ENCODE data around the gene UQCRH.
"Not testable (repeated sequence)": the region's sequence is repeated elsewhere in the genome, so short reads cannot be mapped to it uniquely, and the experiment has no call there.

The UQCRH gene

GRCh38 chr1:46303872-46304326 lies 401 bp downstream of the UQCRH start:
- no peak for DNase-seq (ENCODE audit: low read depth)

GRCh38 chr1:46306159-46306530 lies 2.6 kb downstream of the UQCRH start:
- TF ChIP-seq, protein P1, sequence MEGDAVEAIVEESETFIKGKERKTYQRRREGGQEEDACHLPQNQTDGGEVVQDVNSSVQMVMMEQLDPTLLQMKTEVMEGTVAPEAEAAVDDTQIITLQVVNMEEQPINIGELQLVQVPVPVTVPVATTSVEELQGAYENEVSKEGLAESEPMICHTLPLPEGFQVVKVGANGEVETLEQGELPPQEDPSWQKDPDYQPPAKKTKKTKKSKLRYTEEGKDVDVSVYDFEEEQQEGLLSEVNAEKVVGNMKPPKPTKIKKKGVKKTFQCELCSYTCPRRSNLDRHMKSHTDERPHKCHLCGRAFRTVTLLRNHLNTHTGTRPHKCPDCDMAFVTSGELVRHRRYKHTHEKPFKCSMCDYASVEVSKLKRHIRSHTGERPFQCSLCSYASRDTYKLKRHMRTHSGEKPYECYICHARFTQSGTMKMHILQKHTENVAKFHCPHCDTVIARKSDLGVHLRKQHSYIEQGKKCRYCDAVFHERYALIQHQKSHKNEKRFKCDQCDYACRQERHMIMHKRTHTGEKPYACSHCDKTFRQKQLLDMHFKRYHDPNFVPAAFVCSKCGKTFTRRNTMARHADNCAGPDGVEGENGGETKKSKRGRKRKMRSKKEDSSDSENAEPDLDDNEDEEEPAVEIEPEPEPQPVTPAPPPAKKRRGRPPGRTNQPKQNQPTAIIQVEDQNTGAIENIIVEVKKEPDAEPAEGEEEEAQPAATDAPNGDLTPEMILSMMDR (IDR thresholded peaks at IDR 0.05; ENCODE audit: low read depth, low read length, missing control alignments), result no peak
- DNase-seq (ENCODE audit: low read depth), result no peak
- peak overlapping the region; percentile 96 for H3K4me3 ChIP-seq (ENCODE audit: low read depth, low read length)

More at GRCh38 chr1:46303872-46304326, 401 bp downstream of the UQCRH start:
- peak overlapping the region; percentile 96 for H3K4me3 ChIP-seq (ENCODE audit: low read depth, low read length)
- TF ChIP-seq, protein P1 (IDR thresholded peaks at IDR 0.05; ENCODE audit: low read depth, low read length, missing control alignments), result no peak

- TF ChIP-seq, protein P1 (IDR thresholded peaks at IDR 0.05; ENCODE audit: low read depth, low read length, missing control alignments), result no peak
- H3K4me3 ChIP-seq (ENCODE audit: low read depth, low read length), result no peak overlapping the region
- DNase-seq (ENCODE audit: low read depth), result no peak
These were observed 6.1 kb downstream of the UQCRH start for GRCh38 chr1:46309401-46310159.

DNA sequence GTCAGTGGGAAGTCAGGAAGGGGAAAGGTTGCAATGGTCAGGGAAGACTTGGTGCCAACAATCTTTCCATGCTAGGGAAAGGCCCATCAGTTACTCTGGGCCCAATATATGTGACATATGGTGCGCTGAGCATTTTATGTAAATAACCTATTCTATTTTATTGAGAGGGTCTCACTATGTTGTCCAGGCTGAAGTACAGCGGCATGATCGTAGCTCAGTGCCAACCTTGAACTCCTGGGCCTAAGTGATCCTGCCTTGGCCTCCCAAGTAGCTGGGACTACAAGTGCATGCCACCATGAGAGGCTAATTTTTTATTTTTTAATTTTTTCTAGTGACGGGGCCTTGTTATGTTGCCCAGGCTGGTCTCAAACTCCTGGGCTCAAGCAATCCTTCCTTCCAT lies 6.8 kb downstream of the UQCRH start:
- no peak for DNase-seq (ENCODE audit: low read depth)
- no peak overlapping the region for H3K4me3 ChIP-seq (ENCODE audit: low read depth, low read length)
- TF ChIP-seq, protein P1 (IDR thresholded peaks at IDR 0.05; ENCODE audit: low read depth, low read length, missing control alignments), result no peak

- DNase-seq (ENCODE audit: low read depth), result no peak
- TF ChIP-seq, protein P1 (IDR thresholded peaks at IDR 0.05; ENCODE audit: low read depth, low read length, missing control alignments), result no peak
- H3K4me3 ChIP-seq (ENCODE audit: low read depth, low read length), result no peak overlapping the region
These were observed 12.3 kb downstream of the UQCRH start for GRCh38 chr1:46315669-46316403.

DNA sequence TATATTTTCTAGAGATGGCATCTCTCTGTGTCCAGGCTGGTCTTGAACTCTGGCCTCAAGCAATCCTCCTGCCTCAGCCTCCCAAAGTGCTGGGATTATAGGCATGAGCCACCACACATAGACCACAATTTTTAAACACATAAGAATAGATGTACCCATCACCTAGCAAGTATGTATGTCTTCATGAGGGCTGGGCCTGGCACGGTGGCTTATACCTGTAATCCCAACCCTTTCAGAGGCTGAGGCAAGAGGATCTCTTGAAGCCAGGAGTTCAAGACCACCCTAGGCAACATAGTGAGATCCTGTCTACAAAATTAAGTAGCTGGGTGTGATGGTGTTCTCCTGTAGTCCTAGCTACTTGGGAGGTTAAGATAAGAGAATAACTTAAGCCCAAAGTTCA lies 13.8 kb downstream of the UQCRH start:
- no peak overlapping the region for H3K4me3 ChIP-seq (ENCODE audit: low read depth, low read length)
- TF ChIP-seq, protein P1 (IDR thresholded peaks at IDR 0.05; ENCODE audit: low read depth, low read length, missing control alignments), result no peak
- no peak for DNase-seq (ENCODE audit: low read depth)

GRCh38 chr1:46319301-46319700 lies 15.8 kb downstream of the UQCRH start:
- H3K4me3 ChIP-seq (ENCODE audit: low read depth, low read length); DNase-seq (ENCODE audit: low read depth): not testable (repeated sequence)

DNA sequence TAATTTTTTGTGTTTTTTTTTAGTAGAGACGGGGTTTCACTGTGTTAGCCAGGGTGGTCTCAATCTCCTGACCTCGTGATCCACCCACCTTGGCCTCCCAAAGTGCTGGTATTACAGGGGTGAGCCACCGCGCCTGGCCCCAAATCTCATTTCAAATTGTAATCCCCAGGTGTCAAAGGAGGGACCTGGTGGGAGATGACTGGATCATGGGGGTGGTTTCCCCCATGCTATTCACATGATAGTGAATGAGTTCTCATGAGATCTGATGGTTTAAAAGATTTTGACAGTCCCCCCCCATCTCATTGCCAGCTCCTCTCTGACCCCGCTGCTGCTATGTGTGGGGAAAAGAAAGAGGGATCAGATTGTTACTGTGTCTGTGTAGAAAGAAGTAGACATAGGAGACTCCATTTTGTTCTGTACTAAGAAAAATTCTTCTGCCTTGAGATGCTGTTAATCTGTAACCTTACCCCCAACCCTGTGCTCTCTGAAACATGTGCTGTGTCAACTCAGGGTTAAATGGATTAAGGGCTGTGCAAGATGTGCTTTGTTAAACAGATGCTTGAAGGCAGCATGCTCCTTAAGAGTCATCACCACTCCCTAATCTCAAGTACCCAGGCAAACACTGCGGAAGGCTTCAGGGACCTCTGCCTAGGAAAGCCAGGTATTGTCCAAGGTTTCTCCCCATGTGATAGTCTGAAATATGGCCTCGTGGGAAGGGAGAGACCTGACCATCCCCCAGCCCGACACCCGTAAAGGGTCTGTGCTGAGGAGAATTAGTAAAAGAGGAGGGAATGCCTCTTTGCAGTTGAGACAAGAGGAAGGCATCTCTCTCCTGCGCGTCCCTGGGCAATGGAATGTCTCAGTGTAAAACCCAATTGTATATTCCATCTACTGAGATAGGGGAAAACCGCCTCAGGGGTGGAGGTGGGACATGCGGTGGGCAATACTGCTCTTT lies 16.7 kb downstream of the UQCRH start:
- not testable (repeated sequence) for H3K4me3 ChIP-seq (ENCODE audit: low read depth, low read length); DNase-seq (ENCODE audit: low read depth)

DNA sequence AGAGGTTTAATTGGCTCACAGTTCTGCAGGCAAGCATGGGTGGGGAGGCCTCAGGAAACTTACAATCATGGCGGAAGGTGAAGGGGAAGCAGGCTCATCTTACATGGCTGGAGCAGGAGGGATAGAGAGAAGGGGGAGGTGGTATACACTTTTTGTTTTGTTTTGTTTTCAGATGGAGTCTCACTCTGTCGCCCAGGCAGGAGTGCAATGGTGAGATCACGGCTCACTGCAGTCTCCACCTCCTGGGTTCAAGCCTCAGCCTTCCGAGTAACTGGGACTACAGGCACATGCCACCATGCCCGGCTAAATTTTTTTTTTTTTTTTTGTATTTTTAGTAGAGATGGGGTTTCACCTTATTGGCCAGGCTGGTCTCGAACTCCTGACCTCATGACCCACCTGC lies 18.7 kb downstream of the UQCRH start:
- DNase-seq (ENCODE audit: low read depth), result not testable (repeated sequence)

More for the DNA sequence above, 18.7 kb downstream of the UQCRH start:
- not testable (repeated sequence) for H3K4me3 ChIP-seq (ENCODE audit: low read depth, low read length)
